ENCODE results near the gene EMILIN2.

EMILIN2 gene

DNA sequence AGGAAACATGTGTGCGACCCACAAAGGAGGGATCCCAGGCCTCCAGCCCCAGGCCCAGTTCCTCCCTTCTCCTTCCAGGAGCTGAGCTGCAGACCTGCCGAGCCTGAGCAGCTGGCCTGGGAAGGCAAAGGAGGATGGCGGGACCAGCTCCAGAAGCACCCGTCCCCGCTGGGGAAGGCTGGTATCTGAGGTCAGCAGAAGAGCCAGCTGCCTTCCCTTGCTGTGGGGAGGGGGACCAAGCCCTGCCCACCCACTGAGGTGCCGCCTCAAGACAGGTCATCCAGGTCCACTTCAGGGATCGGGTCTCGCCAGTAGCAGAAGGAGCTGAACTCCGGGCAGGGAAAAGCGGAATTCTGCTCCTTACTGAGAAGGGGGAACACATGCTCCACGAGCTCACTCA, 73.2 kb downstream of the EMILIN2 start:
- in situ Hi-C loops (cut with HindIII; ENCODE audit: low pct_unique_long_range_greater_than_20kb, low sequenced_read_pairs) = no loop called here
- TF ChIP-seq JUND (IDR thresholded peaks at IDR 0.05; ENCODE audit: low read depth) = no peak
- no peak for DNase-seq (ENCODE audit: low read depth in 1 of 2, low spot score in 1 of 2)

DNA sequence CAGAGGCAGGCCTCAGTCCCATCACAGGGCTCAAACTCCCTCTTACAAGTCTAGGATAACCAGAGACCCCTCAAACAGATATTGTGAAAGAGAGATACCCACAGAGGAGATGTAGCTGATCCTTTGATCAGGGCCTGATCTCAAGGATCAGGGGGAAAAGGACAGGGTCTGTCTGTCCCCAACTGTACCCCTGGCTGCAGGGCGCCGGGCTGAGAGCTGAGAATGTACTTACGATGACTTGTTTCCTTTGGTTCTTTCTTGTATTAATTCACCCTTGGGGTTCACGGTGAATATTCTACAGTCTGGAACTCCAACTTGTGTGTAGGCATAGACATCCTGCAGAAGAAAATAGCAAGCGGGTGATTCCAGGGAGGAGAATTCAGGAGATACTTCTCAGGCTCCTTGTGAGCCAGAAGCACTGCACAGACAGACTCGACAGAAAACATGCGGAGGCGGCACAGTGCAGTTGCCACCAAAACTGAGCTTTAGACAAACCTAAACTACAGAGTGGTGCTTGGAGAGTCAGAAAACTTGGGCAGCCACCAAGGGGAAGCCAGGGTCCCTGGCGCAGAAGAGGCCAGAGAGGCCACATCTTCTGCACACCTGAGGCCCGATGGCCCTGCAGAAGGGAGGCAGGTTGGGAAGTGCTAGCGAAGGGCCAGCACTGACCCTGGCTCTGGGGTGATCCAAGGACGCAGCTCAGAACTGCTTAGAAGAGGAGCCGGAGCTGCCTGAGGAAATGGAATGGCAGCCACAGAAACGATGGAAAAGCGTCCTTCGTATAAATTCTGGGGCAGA, 73.9 kb downstream of the EMILIN2 start:
- no peak for TF ChIP-seq JUND (IDR thresholded peaks at IDR 0.05; ENCODE audit: low read depth)
- in situ Hi-C loops (cut with HindIII; ENCODE audit: low pct_unique_long_range_greater_than_20kb, low sequenced_read_pairs) = no loop called here
- DNase-seq (ENCODE audit: low read depth in 1 of 2, low spot score in 1 of 2) = no peak

DNA sequence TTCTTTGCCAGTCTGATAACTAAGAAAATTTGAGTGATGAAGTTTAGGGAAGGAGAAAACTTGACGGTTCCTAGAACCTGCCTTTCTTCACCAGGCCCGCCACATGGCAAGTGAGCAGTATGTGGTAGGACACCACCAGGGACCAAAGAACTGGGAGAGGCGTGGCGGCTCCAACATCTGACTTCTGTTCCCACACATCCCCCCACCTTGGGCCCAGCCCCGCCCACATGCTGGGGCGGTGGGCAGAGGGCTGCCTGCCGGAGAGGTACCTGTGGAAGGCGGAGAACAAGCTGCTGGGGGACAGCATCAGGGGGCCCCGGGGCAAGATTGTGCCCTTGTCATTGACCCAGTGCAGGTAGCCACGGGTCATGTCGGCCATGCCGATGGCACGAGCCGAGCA, 75.0 kb downstream of the EMILIN2 start:
- no peak for TF ChIP-seq JUND (IDR thresholded peaks at IDR 0.05; ENCODE audit: low read depth)
- DNase-seq (ENCODE audit: low read depth in 1 of 2, low spot score in 1 of 2) = no peak
- in situ Hi-C loops (cut with HindIII; ENCODE audit: low pct_unique_long_range_greater_than_20kb, low sequenced_read_pairs) = no loop called here

DNA sequence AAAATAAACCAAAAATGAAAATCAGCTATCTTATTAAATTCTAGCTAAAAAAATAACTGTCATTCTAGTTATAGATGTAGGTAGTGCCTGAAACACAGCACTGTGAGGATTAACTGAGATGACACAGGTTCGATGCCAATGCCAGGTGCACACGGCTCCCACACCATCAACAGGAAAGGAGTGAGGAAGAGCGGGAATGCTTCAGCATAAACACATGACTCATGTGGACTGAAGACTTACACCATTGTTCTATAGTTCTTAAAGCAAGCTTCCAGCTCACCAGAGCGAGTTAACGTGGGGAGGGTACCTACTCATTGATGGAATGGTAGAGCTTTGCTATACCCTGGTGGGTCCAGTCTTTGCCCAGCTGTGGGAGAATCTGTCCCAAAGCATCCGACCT, 76.7 kb downstream of the EMILIN2 start:
- no peak for DNase-seq (ENCODE audit: low read depth in 1 of 2, low spot score in 1 of 2)
- no peak for TF ChIP-seq JUND (IDR thresholded peaks at IDR 0.05; ENCODE audit: low read depth)
- in situ Hi-C loops (cut with HindIII; ENCODE audit: low pct_unique_long_range_greater_than_20kb, low sequenced_read_pairs) = no loop called here

DNA sequence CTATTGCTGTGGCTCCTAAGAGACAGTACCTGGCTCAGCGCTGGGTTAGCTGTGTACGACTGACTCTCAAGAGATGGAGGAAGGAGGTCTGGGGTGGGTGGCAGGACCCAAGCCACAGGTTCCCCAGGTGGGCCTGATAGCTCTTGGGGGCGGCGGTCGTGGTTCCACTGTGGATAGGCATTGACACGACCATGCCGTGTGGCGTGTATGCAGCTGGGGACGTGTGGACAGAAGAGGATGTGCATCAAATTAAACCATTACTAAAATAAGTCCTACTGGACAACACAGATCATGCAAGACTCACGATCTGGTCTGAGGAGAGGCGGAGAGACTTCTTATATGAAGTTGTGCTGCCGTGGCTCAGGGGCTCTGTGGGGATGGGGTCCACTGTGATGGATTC, 78.1 kb downstream of the EMILIN2 start:
- no peak for TF ChIP-seq JUND (IDR thresholded peaks at IDR 0.05; ENCODE audit: low read depth)
- in situ Hi-C loops (cut with HindIII; ENCODE audit: low pct_unique_long_range_greater_than_20kb, low sequenced_read_pairs) = no loop called here
- no peak for DNase-seq (ENCODE audit: low read depth in 1 of 2, low spot score in 1 of 2)

DNA sequence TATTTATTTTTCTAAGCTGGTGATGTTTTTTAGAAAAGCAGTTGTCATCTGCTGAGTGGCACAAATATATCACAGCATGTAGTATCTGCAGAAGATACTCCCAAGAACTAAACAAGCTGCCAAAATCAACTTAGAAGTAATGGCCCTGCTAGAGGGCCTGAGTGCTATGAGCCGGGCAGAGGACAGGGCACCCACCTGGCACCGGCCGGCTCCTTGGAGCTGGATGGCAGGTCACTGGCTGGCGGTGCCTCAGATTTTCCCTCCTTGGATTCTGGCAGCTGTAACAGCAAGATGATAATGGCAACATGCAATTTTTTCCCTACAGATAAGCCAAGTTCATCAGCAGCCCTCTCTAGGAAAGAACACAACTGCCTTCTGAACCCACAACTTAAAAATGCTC, 79.7 kb downstream of the EMILIN2 start:
- no peak for DNase-seq (ENCODE audit: low read depth in 1 of 2, low spot score in 1 of 2)
- in situ Hi-C loops (cut with HindIII; ENCODE audit: low pct_unique_long_range_greater_than_20kb, low sequenced_read_pairs) = no loop called here
- no peak for TF ChIP-seq JUND (IDR thresholded peaks at IDR 0.05; ENCODE audit: low read depth)

DNA sequence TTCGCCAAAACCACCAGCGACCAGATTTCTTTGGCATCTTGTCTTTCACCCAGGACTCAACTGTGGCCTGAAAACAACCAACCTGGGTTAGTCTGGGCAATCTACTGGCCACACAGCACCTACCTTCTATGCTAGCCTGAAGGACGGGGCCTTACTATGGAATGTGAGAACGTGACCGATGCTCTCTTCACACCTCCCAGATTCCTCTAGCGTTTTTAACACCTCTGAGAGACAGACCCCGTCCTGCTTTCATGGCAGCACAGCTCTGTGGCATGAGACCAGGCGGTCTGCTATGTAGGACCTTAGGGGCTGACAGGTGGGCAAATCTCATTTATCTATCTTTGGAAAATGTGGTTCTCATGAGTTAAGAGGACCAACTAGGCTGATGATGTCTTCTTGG, 80.9 kb downstream of the EMILIN2 start:
- DNase-seq (ENCODE audit: low read depth in 1 of 2, low spot score in 1 of 2) = no peak
- no peak for TF ChIP-seq JUND (IDR thresholded peaks at IDR 0.05; ENCODE audit: low read depth)
- in situ Hi-C loops (cut with HindIII; ENCODE audit: low pct_unique_long_range_greater_than_20kb, low sequenced_read_pairs) = no loop called here

DNA sequence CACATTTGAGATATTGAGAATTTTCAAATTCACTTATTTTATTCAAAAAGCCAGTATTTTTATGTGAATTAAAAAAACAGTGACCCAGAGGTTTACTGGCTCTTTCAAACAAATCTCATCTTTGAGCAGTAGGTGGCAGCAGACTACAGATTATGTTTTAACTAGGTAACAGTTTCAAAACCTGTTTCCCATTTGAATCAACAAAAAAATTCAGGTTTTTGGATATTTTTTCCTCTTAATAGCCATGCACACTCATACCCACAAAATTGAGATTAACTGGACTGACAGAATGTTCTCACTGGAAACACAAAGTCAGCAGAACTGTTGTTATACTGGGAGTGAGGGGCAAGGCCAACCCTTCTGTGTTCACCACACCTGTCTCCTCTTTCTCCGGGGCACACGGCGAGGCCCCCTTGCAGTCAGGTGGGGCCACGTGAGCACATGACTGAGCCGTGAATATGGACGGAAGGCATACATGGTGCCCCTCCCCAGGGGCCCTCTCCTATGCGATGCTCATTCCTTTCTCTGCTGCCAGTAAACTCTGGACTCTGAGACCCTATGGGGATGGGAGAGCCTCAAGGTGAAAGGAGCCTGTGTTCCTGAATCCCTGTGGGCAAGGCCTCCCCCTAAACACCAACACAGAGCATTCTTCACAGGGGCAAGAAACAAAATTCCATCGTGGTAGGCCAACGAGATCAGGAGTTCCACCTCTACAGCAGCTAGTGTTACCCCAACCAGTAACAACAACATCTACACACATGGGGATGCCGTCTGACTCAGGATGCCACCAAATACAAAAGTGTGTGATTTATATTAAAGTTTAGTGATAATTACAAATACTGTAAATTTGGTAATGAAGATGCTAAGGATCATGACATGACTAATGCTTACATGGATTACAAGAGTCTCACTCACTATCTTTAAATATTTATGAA, 85.7 kb downstream of the EMILIN2 start:
- no peak for TF ChIP-seq JUND (IDR thresholded peaks at IDR 0.05; ENCODE audit: low read depth)
- in situ Hi-C loops (cut with HindIII; ENCODE audit: low pct_unique_long_range_greater_than_20kb, low sequenced_read_pairs) = no loop called here
- DNase-seq (ENCODE audit: low read depth in 1 of 2, low spot score in 1 of 2) = no peak

DNA sequence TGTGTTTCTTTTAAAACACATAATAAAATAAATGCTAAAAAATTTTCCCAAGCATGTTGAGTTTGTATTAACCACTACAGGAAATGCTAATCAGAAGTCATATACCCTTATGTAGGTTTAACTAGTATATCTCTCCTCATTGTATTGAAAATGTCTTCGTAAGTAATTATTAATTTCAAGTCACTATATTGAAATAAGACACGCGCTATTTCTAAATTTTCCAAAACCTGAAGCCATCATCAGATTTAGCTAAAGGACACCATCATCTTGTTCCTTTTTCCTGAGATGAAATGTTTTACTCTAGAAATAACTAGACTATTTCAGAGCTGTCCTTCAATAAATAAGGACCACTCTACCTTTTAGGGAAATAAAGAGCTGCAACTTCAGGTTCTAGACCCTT, 87.2 kb downstream of the EMILIN2 start:
- in situ Hi-C loops (cut with HindIII; ENCODE audit: low pct_unique_long_range_greater_than_20kb, low sequenced_read_pairs) = no loop called here
- no peak for TF ChIP-seq JUND (IDR thresholded peaks at IDR 0.05; ENCODE audit: low read depth)
- no peak for DNase-seq (ENCODE audit: low read depth in 1 of 2, low spot score in 1 of 2)

DNA sequence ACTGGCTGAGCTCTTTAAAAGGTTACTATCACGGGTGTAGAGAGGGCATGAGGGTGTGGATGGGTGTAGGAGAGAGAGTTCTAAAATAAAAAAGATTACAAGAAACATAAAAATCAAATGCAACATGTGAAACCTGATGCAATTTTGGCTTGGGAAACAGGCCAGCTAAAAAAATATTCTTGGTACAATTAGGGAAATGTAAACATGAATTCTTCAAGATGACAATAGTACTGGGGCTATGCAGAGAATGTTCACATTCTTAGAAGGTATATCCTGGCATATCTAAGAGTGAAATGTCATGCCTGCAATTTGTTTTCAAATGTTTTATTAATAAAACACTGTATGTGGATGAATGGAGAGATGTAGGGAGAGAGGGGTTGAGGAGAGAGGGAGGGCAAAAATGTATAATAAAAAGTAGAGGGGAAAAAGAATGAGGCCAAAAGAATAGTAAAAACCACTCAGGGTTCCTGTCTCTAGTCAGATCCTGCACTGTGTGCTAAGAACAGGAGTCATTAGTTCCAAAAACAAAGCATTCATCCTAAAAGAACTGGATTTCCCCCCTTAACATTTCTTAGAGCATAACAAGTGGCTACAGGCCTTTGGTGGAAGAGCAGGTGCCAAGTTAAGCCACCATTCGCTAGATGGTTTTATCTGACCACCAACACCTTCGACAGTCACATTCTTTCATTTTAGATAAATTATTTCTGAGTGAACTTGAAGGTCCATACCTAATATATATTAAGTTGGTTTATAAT, 88.8 kb downstream of the EMILIN2 start:
- in situ Hi-C loops (cut with HindIII; ENCODE audit: low pct_unique_long_range_greater_than_20kb, low sequenced_read_pairs) = no loop called here
- no peak for DNase-seq (ENCODE audit: low read depth in 1 of 2, low spot score in 1 of 2)
- TF ChIP-seq JUND (IDR thresholded peaks at IDR 0.05; ENCODE audit: low read depth) = no peak

DNA sequence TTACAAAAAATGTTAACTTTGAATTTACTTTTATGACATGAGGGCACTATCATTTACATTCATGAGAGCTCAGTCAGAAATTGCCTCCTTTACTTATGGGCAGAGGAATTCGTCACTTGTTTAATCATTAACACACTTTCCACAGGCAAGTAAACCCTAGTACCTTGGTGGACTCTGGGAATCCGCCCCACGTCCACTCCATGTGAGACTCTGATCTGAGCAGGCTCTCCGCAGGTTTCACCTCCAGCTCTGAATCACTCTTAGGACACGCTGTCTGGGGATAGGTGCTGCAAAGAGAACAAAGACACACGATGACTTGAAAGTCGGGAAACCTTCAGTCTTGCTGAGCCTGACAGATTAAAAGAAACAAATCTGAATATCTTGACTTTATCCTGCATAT, 92.5 kb downstream of the EMILIN2 start:
- TF ChIP-seq JUND (IDR thresholded peaks at IDR 0.05; ENCODE audit: low read depth) = no peak
- in situ Hi-C loops (cut with HindIII; ENCODE audit: low pct_unique_long_range_greater_than_20kb, low sequenced_read_pairs) = no loop called here
- no peak for DNase-seq (ENCODE audit: low read depth in 1 of 2, low spot score in 1 of 2)

DNA sequence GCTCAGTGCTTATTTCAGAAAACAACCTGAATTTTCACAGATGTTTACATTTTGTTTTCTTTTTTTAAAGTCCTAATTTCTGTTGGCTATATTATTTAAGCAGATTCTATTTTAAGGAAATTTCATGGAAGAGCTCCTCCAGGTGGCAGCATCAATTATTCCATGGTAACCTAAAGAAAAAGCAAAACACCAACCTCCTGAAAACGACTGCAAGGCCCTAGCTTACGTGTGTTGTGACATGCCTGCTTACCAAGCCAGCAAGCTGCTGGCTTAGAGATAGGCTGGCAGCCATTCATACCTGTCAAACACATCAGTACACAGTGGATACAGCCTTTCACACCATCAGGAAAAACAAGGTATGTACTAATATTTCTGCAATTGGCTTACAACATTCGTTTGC, 101.2 kb downstream of the EMILIN2 start:
- DNase-seq (ENCODE audit: low read depth in 1 of 2, low spot score in 1 of 2) = no peak
- no peak for TF ChIP-seq JUND (IDR thresholded peaks at IDR 0.05; ENCODE audit: low read depth)
- in situ Hi-C loops (cut with HindIII; ENCODE audit: low pct_unique_long_range_greater_than_20kb, low sequenced_read_pairs) = no loop called here

Data from T47D (cell line).